Measurements from ENCODE around the gene GDA. TPM values are rescaled to one million over a fixed set of nuclear protein-coding genes. Genes with fewer than 3 reads are reported as not detected.
A peak's percentile ranks its signal among the peaks of the same experiment; 100 is the strongest.

GDA gene
- total RNA-seq, 6 donors from 2014 or later = 0.44 to 3.6 TPM; not detected in 4

DNA sequence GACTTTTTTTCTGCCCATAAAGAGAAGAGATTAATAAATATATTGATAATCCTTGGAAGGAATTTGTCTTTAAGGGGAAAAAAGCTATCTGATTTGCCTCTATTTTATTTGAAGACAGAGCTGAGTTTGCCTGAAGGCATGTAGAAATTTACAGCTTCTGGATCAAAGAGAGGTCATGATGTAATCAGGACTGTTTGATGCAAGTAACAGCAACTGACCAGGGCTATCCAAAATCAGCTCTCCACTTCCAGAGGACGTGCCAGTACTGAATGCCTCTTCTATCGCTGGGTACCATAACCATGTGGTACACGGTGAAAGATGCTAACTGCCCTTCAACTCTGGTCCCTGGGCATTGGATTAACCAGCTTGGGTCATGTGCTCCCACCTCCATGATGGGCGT is 125.2 kb downstream of the GDA start:
- 68 to 72% methylated on average over 4 of the region's 4 CpGs for WGBS, 2 donors
- no peak for DNase-seq
- H3K36me3 ChIP-seq = no peaks in the 10 kb centered on the region
- H3K4me1 ChIP-seq = no peaks in the 10 kb centered on the region
- H3K9me3 ChIP-seq = no peaks in the 10 kb centered on the region
- no peaks in the 10 kb centered on the region for H3K27me3 ChIP-seq
- H3K27ac ChIP-seq = no peak overlapping the region
- no peak overlapping the region for H3K4me3 ChIP-seq
- TF ChIP-seq POLR2AphosphoS5 (IDR thresholded peaks at IDR 0.05) = no peak
- no peak for ATAC-seq (ENCODE audit: low FRiP score in 2 of 2)

DNA sequence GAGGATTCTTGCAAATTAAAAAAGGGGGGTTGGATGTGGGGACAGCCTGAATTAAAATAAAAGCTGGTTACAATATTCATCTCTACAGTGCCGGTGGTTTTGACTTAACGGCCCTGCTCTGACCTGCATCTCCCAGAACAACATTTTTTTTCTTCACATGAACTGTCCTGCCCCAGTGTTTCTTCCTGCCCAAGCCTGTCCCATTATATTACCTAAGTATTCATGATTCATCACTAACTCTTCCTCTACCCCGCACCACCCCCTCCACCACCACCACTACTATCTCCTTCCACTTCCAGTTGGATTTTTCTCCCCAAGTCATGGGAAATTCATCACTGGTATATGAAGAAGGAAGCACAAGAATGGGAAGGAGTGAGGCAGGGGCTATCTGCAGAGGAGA is 125.7 kb downstream of the GDA start:
- Histone ChIP-seq H3K27ac (no peak overlapping the region), H3K4me1 (no peaks in the 10 kb centered on the region), H3K36me3 (no peaks in the 10 kb centered on the region), H3K9me3 (no peaks in the 10 kb centered on the region), H3K4me3 (no peak overlapping the region), H3K27me3 (no peaks in the 10 kb centered on the region)
- 88 to 93% methylated on average over 3 of the region's 3 CpGs for WGBS, 2 donors
- no peak for DNase-seq
- TF ChIP-seq, protein P1, sequence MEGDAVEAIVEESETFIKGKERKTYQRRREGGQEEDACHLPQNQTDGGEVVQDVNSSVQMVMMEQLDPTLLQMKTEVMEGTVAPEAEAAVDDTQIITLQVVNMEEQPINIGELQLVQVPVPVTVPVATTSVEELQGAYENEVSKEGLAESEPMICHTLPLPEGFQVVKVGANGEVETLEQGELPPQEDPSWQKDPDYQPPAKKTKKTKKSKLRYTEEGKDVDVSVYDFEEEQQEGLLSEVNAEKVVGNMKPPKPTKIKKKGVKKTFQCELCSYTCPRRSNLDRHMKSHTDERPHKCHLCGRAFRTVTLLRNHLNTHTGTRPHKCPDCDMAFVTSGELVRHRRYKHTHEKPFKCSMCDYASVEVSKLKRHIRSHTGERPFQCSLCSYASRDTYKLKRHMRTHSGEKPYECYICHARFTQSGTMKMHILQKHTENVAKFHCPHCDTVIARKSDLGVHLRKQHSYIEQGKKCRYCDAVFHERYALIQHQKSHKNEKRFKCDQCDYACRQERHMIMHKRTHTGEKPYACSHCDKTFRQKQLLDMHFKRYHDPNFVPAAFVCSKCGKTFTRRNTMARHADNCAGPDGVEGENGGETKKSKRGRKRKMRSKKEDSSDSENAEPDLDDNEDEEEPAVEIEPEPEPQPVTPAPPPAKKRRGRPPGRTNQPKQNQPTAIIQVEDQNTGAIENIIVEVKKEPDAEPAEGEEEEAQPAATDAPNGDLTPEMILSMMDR (IDR thresholded peaks at IDR 0.05) = no peak
- no peak for TF ChIP-seq EP300 (IDR thresholded peaks at IDR 0.05)
- no peak for TF ChIP-seq POLR2A (IDR thresholded peaks at IDR 0.05)
- TF ChIP-seq POLR2AphosphoS5 (IDR thresholded peaks at IDR 0.05) = no peak
- ATAC-seq (ENCODE audit: low FRiP score in 2 of 2) = no peak

DNA sequence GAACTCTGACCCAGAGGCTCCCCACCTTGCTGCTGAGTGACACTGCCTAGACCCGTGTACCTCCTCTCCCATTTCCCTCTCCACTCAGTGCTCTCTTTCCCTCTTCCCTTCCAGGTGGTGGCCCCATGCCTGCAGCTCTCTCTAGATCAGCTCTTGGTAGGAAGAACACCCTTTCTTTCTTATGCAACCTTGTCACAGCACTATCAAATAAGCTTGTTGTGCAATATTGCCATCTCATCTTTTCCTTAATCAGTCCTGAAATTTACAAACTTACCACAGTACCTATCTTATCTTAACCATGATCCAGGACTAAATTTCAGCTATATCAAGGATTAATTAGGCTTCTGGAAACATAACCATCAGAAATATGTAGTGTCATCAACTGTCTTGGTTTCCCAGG is 127.2 kb downstream of the GDA start:
- 36 to 60% methylated on average over 1 of the region's 1 CpG for WGBS, 2 donors
- no peaks in the 10 kb centered on the region for H3K36me3 ChIP-seq
- ATAC-seq (ENCODE audit: low FRiP score in 2 of 2) (no peak), DNase-seq (no peak)
- no peaks in the 10 kb centered on the region for H3K9me3 ChIP-seq
- TF ChIP-seq POLR2A (IDR thresholded peaks at IDR 0.05) (no peak), POLR2AphosphoS5 (IDR thresholded peaks at IDR 0.05) (no peak), EP300 (IDR thresholded peaks at IDR 0.05) (no peak)
- TF ChIP-seq, protein P1 (IDR thresholded peaks at IDR 0.05) = no peak
- H3K27ac ChIP-seq = no peak overlapping the region
- H3K4me1 ChIP-seq = no peaks in the 10 kb centered on the region
- no peak overlapping the region for H3K4me3 ChIP-seq
- no peaks in the 10 kb centered on the region for H3K27me3 ChIP-seq

DNA sequence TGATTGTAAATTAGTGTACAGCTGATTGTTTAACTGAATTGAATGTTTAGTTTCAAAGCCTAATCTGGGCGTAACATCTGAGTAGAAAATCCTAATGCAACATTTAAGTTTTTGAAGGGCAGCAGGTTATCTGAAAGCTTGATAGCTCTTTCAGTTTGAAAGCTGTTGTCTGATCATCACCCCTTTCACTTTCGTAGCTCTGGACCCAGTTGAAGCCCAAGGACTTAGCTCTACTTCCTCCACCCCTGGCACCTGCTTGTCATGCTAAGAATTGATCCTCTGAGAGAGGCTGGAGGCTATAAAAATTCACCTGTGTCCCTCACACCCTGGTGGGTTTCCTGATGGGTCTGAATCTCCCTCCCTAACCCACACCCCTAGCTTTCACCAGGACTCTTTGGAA is 129.7 kb downstream of the GDA start:
- Histone ChIP-seq H3K36me3 (no peaks in the 10 kb centered on the region), H3K9me3 (no peaks in the 10 kb centered on the region), H3K27ac (no peak overlapping the region), H3K27me3 (no peaks in the 10 kb centered on the region), H3K4me3 (no peak overlapping the region), H3K4me1 (no peaks in the 10 kb centered on the region)
- 78 to 85% methylated on average over 2 of the region's 2 CpGs for WGBS, 2 donors
- no peak for DNase-seq
- no peak for ATAC-seq (ENCODE audit: low FRiP score in 2 of 2)
- TF ChIP-seq POLR2AphosphoS5 (IDR thresholded peaks at IDR 0.05) (no peak), POLR2A (IDR thresholded peaks at IDR 0.05) (no peak), EP300 (IDR thresholded peaks at IDR 0.05) (no peak)
- TF ChIP-seq, protein P1 (IDR thresholded peaks at IDR 0.05) = no peak

DNA sequence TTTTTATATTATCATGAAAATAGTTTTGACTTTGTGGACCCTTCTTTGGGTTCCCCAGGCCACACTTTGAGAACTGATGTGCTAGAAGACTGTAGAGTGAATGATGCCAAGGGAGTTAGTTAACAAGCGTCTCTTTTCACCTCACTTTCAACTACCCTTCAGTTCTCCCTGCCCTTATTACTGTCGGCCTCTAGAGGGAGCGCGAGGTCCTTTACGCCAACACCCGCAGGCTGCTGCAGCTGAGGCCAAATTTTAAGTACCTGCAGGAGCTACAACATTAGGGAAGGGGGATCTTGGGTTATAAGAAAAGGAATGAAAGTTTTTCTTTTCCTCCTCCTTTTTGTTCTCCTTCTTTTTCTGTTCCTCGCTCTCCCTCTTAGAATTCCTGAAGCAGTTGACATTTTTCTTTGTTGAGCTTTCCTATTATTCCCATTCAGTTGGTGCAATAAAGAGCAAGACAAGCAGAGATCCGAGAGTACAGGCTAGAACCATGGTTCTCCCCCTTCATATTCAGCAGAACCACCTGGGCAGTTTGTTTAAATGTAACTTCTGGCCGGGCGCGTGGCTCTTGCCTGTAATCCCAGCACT is 131.8 kb downstream of the GDA start:
- ATAC-seq (ENCODE audit: low FRiP score in 2 of 2) (peak; percentile 82 to 91), DNase-seq (peak in 1 of 2 donors; percentile 79)
- H3K9me3 ChIP-seq = no peaks in the 10 kb centered on the region
- H3K4me3 ChIP-seq = no peak overlapping the region
- H3K36me3 ChIP-seq = no peaks in the 10 kb centered on the region
- H3K4me1 ChIP-seq = no peaks in the 10 kb centered on the region
- no peak for TF ChIP-seq EP300 (IDR thresholded peaks at IDR 0.05)
- TF ChIP-seq, protein P1 (IDR thresholded peaks at IDR 0.05) = peak; percentile 64 to 90 (median 81)
- WGBS, 2 donors = 29 to 38% methylated on average over 11 of the region's 11 CpGs
- H3K27me3 ChIP-seq = no peaks in the 10 kb centered on the region
- H3K27ac ChIP-seq = no peak overlapping the region

Measured in upper lobe of left lung (tissue), 6 donors.